SK-N-MC (cell line): ENCODE measurements around the gene NOS3.

ENCODE experiments used
- EZH2 ChIP-seq: fragments of 200-600 bp; sonication (generic); IDR thresholded peaks from one replicate; pipeline ENCODE4 v1.6.1; 2017; ENCODE audit warnings: antibody characterized with exemption
- POLR2AphosphoS5 ChIP-seq: IDR thresholded peaks from 2 replicates; pipeline ENCODE4 v1.6.1; 2012; ENCODE audit warnings: mild to moderate bottlenecking, low read depth, low read length, borderline replicate concordance

DNA sequence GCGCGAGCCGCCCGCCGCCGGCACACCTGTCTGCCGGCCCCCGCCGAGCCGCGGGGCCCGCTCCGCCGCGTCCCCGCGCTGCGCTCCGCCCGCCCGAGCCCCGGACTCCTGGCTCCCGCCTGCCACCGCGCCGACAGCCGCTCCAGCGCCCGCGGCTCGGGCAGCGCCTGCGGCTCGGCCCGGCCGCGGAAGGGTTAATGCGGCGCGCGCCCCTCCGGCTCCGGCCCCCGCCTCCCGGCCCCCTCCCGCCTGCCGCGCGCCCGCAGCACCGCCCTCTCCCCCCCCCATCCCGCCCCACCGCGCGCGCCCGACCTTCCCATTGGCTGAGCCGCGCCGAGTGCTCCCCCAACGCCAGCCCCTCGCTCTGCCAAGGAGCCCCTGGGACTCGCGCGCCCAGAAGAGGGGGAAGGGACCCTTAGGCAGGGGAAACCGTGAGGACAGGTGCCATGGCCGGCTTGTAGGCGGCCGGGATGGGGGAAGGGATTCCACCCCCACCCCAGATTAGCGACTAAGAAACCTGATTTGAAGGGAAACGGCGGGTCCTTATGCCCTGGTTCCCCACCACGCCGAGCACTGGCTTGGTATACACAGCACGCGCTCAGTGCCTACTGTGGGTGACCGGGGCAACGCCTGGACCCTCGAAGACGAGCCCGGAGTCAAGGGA lies 12.6 kb upstream of the NOS3 start, which contains the start of gene KCNH2:
- peak; percentile 38; the same call in 1 of the 2 replicates for TF ChIP-seq POLR2AphosphoS5
- no peak for TF ChIP-seq EZH2
